GM13976 (cell line): ENCODE measurements around the gene GTF2A2.

Experiments
- DNase-seq: peaks from one replicate; pipeline ENCODE4 v3.0.0; 2012; ENCODE audit warnings: low spot score
- in situ Hi-C: fragments of 300-500 bp; cut with MboI; formaldehyde crosslinking; loops from one replicate; pipeline ENCODE4 v1.12.0; 2022; ENCODE audit warnings: low sequenced_read_pairs, mixed read lengths, inconsistent platforms; ENCODE audit not compliant: unreplicated experiment
- TF ChIP-seq, protein P1 (sequence below): IDR thresholded peaks from 2 replicates; pipeline ENCODE4 v1.5.1; 2012; ENCODE audit warnings: borderline replicate concordance, mild to moderate bottlenecking; ENCODE audit not compliant: insufficient read depth; ENCODE audit errors: extremely low read depth, missing control alignments, control extremely low read depth

The GTF2A2 gene

DNA sequence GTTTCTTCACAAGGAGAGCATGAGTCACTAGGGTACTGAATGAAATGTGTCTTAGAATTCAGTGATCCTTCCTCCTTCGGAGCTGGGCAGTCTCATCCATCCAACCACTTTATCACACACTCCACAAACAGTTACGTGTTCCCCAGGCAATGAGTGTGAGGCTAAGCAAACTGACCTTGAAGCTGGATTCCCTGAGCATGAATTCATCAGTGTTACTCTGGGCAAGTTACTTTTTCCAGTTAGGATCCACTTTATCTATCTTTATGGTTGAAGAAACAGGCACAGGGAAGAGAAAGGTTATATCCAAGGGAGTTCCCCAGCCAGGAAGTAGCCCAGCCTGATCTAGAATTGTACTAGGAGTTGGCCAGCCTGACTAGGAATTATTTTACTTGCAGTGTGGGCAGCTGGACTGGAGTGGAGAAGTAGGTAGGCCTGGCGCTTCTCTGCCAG is 62.8 kb downstream of the GTF2A2 start:
- TF ChIP-seq, protein P1, sequence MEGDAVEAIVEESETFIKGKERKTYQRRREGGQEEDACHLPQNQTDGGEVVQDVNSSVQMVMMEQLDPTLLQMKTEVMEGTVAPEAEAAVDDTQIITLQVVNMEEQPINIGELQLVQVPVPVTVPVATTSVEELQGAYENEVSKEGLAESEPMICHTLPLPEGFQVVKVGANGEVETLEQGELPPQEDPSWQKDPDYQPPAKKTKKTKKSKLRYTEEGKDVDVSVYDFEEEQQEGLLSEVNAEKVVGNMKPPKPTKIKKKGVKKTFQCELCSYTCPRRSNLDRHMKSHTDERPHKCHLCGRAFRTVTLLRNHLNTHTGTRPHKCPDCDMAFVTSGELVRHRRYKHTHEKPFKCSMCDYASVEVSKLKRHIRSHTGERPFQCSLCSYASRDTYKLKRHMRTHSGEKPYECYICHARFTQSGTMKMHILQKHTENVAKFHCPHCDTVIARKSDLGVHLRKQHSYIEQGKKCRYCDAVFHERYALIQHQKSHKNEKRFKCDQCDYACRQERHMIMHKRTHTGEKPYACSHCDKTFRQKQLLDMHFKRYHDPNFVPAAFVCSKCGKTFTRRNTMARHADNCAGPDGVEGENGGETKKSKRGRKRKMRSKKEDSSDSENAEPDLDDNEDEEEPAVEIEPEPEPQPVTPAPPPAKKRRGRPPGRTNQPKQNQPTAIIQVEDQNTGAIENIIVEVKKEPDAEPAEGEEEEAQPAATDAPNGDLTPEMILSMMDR, result no peak
- DNase-seq, result no peak
- in situ Hi-C loops, result no loop called here

DNA sequence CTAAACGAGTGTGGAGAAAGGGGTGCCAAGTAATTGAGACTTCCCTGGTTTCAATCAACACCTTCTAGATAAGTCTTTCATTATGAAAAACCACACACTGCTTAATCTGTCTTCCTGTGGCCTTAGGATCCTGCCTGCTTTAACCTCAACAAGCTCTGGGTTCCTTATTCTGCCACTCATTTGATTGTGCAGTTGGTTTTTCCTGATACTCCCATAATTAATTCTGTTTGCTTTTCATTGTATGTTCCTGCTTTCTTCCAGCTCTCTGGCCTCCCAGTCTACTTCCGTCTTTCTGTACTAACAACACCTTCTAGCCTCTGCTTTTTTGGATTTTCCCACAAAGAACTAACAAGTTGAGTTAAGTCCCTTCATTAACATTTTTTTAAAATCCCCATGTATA is 66.0 kb downstream of the GTF2A2 start:
- TF ChIP-seq, protein P1, result no peak
- no peak for DNase-seq
- in situ Hi-C loops, result no loop called here

DNA sequence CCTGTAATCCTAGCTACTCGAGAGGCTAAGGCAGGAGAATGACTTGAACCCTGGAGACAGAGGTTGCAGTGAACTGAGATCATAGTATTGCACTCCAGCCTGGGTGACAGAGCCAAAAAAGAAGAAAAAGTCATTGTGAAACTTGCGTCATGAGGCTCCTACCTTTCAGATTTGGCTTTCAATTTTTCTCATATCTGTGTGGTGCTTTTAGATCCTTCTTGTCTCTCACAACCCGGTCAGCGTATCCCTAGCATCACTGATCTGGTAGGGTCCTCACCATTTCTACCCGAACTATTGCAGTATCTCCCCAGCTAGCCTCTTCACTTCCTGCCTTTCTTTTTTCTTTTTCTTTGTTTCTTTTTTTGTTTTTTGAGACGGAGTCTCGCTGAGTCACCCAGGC is 67.3 kb downstream of the GTF2A2 start:
- TF ChIP-seq, protein P1, result no peak
- peak; percentile 51 for DNase-seq
- in situ Hi-C loops, result no loop called here
